ENCODE results near the gene TEDC2. TPM values are rescaled to one million over a fixed set of nuclear protein-coding genes. Genes with fewer than 3 reads are reported as not detected.

Gene TEDC2
- total and polyA plus RNA-seq, 9 of the 15 experiments (the other 6 are each of a cell fraction or from before 2014, with no cell fraction given): 0.75 to 57.0 (median 17.6) TPM

- TF ChIP-seq SP2 (IDR thresholded peaks at IDR 0.05; ENCODE audit: extremely low read depth, low read depth, low read length, poor library complexity, severe bottlenecking): peak; percentile 60
These were observed 30.7 kb upstream of the TEDC2 start, which contains the start of gene CCNF (continued) for GRCh38 chr16:2429034-2429770.

GRCh38 chr16:2429771-2430663 is 29.9 kb upstream of the TEDC2 start:
- Histone ChIP-seq H3K36me3 (ENCODE audit: control insufficient read depth, insufficient read depth, low read length) (peaks cover 46% of the 10 kb centered on the region), H2AFZ (ENCODE audit: low read depth, low read length) (peak overlapping the region; percentile 89; the same call in 1 of the 2 replicates), H3K79me2 (ENCODE audit: control insufficient read depth, insufficient read depth, low read length) (peaks cover 44% of the 10 kb centered on the region), H3K9me1 (ENCODE audit: control insufficient read depth, insufficient read depth, low read length) (no peaks in the 10 kb centered on the region), H4K20me1 (replicated peaks; ENCODE audit: control insufficient read depth, insufficient read depth, low read length) (no peaks in the 10 kb centered on the region; the same call in none of the 2 replicates), H3K4me2 (ENCODE audit: insufficient read depth, low read length) (peak overlapping the region; percentile 86), H3K9ac (ENCODE audit: insufficient read depth in 1 of 2, low read depth in 2 of 2, low read length in 2 of 2) (peak overlapping the region; percentile 93 to 99), H3K27ac (ENCODE audit: extremely low read depth, low read depth, low read length) (peak overlapping the region; percentile 87), H3K4me1 (replicated peaks in 1 of 2; ENCODE audit: control insufficient read depth in 2 of 2, insufficient read depth in 2 of 2, low read length in 2 of 2) (peaks cover 21 to 27% of the 10 kb centered on the region in 2 experiments; a peak in 4 of 5 replicates), H3K4me3 (peak overlapping the region; percentile 93), H3K27me3 (ENCODE audit: control insufficient read depth in 2 of 2, insufficient read depth in 2 of 2, low read length in 2 of 2) (no peaks in the 10 kb centered on the region), H3K9me3 (replicated peaks; ENCODE audit: control insufficient read depth, insufficient read depth, low read depth, low read length) (no peaks in the 10 kb centered on the region)
- TSS peak; percentile 49 for BruUV-seq (replicated peaks)
- intact Hi-C loops (cut with micrococcal nuclease): loop anchor here (2.0 kb wide), 2 partner anchors 71 to 133 kb away; no protein-coding TSS in a partner anchor
- CTCF ChIA-PET (ENCODE audit: low intra/inter-chr PET ratio): interaction anchor here (0.6 to 3.8 kb wide), 4 partner anchors 11 to 445 kb away, joined by 3 to 17 read pairs (median 8); partner anchors contain the start of gene ABCA3
- in situ Hi-C loops (cut with MboI): no loop called here
- 2% methylated on average over 43 of the region's 46 CpGs for WGBS (ENCODE audit: insufficient coverage, low coverage, missing lambda C conversion rate)
- FAIRE-seq (peak; percentile 82), DNase-seq (ENCODE audit: extremely low read depth in 1 of 4, low spot score in 3 of 4) (peak in 2 of 4 experiments; percentile 38 to 61), ATAC-seq (peak; percentile 40)
- POLR2A ChIA-PET: interaction anchor here (0.7 to 2.8 kb wide), 8 partner anchors 10 to 277 kb away, joined by 3 to 17 read pairs (median 4); partner anchors contain the start of gene AMDHD2
- no peak for TF ChIP-seq ZNF507 (tag; conservative IDR thresholded peaks at IDR 0.05)
- TF ChIP-seq MYBL2 (IDR thresholded peaks at IDR 0.05; ENCODE audit: low read depth): no peak
- no peak for TF ChIP-seq MYBL2 (CRISPR knock-in tag; IDR thresholded peaks at IDR 0.05; ENCODE audit: borderline replicate concordance)
- TF ChIP-seq, protein P1, sequence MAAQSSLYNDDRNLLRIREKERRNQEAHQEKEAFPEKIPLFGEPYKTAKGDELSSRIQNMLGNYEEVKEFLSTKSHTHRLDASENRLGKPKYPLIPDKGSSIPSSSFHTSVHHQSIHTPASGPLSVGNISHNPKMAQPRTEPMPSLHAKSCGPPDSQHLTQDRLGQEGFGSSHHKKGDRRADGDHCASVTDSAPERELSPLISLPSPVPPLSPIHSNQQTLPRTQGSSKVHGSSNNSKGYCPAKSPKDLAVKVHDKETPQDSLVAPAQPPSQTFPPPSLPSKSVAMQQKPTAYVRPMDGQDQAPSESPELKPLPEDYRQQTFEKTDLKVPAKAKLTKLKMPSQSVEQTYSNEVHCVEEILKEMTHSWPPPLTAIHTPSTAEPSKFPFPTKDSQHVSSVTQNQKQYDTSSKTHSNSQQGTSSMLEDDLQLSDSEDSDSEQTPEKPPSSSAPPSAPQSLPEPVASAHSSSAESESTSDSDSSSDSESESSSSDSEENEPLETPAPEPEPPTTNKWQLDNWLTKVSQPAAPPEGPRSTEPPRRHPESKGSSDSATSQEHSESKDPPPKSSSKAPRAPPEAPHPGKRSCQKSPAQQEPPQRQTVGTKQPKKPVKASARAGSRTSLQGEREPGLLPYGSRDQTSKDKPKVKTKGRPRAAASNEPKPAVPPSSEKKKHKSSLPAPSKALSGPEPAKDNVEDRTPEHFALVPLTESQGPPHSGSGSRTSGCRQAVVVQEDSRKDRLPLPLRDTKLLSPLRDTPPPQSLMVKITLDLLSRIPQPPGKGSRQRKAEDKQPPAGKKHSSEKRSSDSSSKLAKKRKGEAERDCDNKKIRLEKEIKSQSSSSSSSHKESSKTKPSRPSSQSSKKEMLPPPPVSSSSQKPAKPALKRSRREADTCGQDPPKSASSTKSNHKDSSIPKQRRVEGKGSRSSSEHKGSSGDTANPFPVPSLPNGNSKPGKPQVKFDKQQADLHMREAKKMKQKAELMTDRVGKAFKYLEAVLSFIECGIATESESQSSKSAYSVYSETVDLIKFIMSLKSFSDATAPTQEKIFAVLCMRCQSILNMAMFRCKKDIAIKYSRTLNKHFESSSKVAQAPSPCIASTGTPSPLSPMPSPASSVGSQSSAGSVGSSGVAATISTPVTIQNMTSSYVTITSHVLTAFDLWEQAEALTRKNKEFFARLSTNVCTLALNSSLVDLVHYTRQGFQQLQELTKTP (IDR thresholded peaks at IDR 0.05; ENCODE audit: low read depth in 1 of 2, partially characterized antibody in 2 of 2): no peak
- no peak for TF ChIP-seq ZBTB7A (IDR thresholded peaks at IDR 0.05; ENCODE audit: borderline replicate concordance, control insufficient read depth, low read depth, low read length)
- no peak for TF ChIP-seq SMAD3 (CRISPR knock-in tag; conservative IDR thresholded peaks at IDR 0.05)
- no peak for TF ChIP-seq ZNF512 (tag; IDR thresholded peaks at IDR 0.05)
- peak; percentile 37 for TF ChIP-seq HMGN3 (IDR thresholded peaks at IDR 0.05; ENCODE audit: borderline replicate concordance, extremely low read depth, insufficient read length, low read depth, low read length)
- TF ChIP-seq RBBP5 (IDR thresholded peaks at IDR 0.05; ENCODE audit: borderline replicate concordance, insufficient read depth, low read length, poor library complexity, severe bottlenecking): peak; percentile 13

Data from K562 (cell line).